ENCODE measurements around the gene TAT.
A peak's percentile ranks its signal among the peaks of the same experiment; 100 is the strongest.
"Not testable (repeated sequence)": the region's sequence is repeated elsewhere in the genome, so short reads cannot be mapped to it uniquely, and the experiment has no call there.

Gene TAT

GRCh38 chr16:71576971-71577370 lies at the start of gene TAT:
TAT (minus strand) TSS chr16:71577092; CDS start chr16:71576415, 677 bp downstream.
- no peak for DNase-seq

DNA sequence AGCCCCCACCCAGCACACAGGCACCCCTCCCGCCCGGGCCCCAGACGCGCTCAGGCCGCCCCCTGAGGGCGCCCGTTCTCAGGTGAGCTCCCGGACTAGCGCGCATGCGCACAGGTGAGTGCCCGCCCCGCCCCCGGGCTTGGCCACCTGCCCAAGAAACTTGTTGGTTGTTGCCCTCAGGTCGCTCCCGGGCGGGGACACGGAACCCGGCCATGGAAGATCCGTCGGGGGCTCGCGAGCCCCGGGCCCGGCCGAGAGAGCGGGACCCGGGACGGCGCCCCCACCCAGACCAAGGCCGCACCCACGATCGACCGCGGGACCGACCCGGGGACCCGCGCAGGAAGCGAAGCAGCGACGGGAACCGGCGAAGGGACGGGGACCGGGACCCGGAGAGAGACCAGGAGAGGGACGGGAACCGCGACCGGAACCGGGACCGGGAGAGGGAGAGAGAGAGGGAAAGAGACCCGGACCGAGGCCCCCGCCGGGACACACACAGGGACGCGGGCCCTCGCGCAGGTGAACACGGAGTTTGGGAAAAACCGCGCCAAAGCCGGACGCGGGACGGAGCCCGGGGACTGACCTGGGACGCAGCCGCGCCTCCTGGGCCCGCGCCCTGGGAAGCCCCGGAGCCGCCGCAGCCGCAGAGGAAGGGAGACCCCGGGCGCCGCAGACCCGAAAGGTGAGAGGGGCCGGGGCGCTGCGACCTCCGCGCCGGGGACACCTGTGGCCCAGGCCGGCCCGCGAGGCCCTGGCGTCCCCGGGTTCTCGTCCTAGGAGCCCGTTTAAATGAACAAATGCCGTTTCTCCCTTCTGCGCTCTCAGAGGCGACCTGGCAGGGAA lies 49.3 kb upstream of the TAT start, which contains the start of gene MARVELD3:
TSS of gene MARVELD3 (plus strand) at position 167 of the 840 bp plus-strand sequence. CDS start at position 213, 46 bp downstream.
- DNase-seq, result no peak

DNA sequence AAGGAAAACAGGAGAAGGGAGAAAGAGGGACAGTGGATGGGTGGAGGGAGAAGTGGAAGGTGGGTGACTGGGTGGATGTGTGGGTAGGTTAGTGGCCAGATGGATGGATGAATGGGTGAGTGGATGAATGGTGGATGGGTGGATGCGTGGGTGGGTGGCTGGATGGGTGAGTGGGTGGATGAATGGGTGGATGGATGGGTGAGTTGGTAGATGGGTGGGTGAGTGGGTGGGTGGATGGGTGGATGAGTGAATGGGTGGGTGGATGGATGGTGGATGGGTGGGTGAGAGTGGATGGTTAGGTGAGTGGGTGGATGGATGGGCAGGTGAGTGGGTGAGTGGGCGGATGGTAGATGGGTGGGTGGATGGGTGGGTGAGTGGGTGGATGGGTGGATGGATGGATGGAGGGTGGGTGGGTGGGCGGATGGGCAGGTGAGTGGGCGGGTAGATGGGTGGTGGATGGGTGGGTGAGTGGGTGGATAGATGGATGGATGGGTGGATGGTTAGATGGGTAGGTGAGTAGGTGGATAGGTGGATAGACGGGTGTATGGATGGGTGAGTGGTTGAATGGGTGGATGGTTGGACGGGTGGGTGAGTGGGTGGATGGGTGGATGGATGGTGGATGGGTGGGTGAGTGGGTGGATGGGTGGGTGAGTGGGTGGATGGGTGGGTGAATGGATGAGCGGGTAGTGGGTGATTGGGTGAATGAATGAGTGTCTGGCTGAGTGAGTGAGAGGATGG lies 48.4 kb upstream of the TAT start:
- no peak for DNase-seq

- DNase-seq, result no peak
Measured at GRCh38 chr16:71623597-71623996, 46.7 kb upstream of the TAT start.

DNA sequence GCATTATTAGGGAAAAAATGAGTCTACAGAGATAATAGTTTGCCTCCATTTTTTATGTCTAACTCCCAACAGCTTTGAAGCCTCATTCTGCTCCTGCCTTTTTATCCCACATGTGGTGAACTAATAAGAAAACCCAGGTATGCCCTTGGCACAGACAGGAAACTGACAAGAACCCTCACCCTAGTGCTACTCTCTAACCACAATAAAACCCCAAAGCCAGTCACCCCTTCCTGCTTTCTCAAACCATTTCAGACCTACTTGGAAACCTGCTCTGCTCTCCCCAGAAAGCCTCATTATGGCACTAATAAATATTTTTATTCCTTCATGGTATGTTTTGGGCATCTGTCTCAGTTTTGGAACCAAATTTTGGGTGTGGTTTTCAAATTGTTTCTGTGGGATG lies 45.2 kb upstream of the TAT start:
- no peak for DNase-seq

DNA sequence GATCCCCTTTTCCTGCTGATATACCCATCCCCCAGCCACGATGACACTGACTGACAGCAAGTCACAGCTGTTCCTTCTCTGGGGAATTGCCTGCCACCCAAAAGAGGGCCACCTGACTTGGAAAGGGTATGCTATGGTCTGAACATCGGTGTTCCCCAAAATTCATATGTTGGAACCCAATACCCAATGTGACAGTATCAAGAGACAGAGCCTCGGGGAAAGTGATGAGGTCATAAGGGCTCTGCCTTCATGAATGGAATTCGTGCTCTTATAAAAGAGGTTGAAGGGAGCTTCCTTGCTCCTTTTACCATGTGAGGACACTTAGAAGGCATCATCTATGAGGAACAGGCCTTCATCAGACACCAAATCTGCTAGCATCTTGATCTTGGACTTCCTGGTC lies 41.5 kb upstream of the TAT start:
- DNase-seq, result no peak

DNA sequence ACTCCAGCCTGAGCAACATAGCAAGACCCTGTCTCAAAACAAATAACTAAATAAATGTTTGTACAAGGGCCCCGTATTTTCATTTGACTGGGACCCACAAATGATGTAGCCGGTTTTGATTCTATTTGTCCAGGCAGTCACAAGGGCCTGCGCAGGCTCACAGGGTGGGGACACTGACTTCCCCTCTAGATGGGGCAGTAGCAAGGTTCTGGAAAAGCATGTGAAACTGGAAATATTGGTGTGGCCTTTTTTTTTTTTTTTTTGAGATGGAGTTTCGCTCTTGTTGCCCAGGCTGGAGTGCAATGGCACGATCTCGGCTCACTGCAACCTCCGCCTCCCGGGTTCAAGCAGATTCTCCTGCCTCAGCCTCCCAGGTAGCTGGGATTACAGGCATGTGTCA lies 38.1 kb upstream of the TAT start:
- DNase-seq, result not testable (repeated sequence)

DNA sequence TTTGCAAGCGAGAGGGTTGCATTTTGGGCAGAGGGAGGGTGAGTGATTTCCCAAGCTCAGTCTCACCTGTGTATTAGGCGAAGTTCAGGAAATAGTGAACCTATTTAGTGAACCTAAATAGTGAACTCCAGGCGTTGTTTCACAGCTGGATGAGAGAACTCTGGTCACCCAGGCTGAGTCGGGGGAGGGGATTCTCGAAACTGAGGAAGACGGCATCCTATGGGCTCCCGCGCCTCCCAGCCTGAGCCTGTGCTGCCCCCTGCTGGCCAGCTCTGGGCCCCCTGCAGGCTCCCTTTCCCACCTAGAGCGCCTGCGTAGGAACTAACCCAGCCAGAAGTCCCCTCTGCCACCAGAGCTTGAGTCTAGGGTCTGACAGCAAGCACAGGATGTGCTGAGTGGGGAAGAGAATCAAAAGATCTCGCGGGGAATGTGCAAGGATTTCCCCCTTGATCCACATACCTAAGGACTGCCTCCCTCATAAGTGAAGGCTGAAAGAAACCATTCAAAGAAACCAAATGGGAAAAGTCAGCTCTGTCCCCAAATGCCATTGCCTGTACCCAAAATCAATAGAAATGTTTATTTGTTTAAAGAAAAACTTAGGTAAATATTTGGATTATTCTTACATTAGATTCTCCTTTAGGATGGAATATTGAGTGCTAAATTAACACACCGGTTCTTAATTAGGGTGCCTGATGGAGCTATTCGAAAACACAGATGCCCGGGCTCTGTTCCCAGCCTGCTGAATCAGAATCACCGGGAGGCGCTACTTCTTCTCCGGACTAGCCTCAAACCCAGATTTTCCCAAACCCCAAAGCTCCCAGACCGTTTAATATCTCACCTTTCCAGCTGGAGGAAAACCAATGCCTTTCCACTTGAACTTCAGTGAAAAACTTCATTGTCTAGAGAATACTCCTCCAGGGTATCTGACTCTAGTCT lies 34.3 kb upstream of the TAT start:
- peak; percentile 63 for DNase-seq

- no peak for DNase-seq
Measured at GRCh38 chr16:71610447-71610846, 33.6 kb upstream of the TAT start.

GRCh38 chr16:71609066-71609465 lies 32.2 kb upstream of the TAT start:
- DNase-seq, result no peak

- no peak for DNase-seq
Measured at GRCh38 chr16:71600822-71601221, 23.9 kb upstream of the TAT start.

DNA sequence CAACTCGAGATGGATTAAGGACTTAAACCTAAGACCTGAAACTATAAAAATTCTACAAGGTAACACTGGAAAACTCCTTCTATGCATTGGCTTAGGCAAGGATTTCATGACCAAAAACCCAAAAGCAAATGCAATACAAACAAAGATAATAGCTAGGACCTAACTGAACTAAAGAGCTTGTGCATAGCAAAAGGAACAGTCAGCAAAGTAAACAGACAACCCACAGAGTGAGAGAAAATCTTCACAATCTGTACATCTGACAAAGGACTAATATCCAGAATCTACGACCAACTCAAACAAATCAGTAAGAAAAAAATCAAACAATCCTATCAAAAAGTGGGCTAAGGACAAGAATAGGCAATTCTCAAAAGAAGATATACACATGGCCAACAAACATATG lies 21.5 kb upstream of the TAT start:
- not testable (repeated sequence) for DNase-seq

GRCh38 chr16:71595340-71595826 lies 18.5 kb upstream of the TAT start:
- not testable (repeated sequence) for DNase-seq

GRCh38 chr16:71594000-71594646 lies 17.2 kb upstream of the TAT start:
- DNase-seq, result no peak

- DNase-seq, result no peak
Measured at GRCh38 chr16:71593048-71593999, 16.4 kb upstream of the TAT start.

GRCh38 chr16:71591917-71592316 lies 15.0 kb upstream of the TAT start:
- no peak for DNase-seq

GRCh38 chr16:71590584-71590983 lies 13.7 kb upstream of the TAT start:
- DNase-seq, result no peak

DNA sequence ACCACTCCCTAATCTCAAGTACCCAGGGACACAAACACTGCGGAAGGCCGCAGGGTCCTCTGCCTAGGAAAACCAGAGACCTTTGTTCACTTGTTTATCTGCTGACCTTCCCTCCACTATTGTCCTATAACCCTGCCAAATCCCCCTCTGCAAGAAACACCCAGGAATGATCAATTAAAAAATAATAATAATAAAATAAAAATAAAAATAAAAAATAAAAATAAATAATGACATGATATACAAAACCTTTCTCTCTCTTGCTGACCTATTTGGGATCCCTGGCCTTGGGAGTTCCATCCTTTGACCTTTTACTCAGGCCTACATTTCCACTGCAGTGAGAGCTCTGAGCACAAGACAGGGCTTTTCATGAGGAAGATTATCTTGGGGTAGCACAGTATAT lies 13.2 kb upstream of the TAT start:
- not testable (repeated sequence) for DNase-seq

GRCh38 chr16:71589334-71589733 lies 12.4 kb upstream of the TAT start:
- DNase-seq, result not testable (repeated sequence)

DNA sequence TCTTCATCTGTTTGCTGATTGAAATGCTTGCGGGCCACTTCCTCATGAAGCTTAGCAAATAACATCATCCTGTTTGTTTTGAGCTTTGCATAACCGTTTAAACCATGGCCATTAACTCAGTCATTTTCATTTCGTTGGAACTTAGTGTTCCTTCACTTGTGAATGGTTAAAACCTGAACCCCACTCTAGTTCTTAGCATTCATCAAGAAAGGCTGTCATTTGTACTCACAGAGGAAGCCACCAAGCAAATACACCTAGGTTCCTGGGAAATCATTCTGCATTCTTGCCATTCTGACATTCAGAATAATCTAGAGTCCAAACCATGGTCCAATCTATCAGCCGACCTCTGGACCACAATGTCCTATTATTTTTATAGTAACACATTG lies 8.4 kb upstream of the TAT start:
- DNase-seq, result no peak

Measured in midbrain (tissue), 1 donor.